GM10266 (cell line): Measurements from ENCODE around the gene RTL10.

Experiments
- DNase-seq: peaks from one replicate; pipeline ENCODE4 v3.0.0; 2012; ENCODE audit errors: extremely low spot score
- TF ChIP-seq, protein P1 (sequence below): IDR thresholded peaks from 2 replicates; pipeline ENCODE4 v1.5.1; 2012; ENCODE audit warnings: mild to moderate bottlenecking, low read depth; ENCODE audit not compliant: control insufficient read depth, insufficient read depth; ENCODE audit errors: missing control alignments

RTL10 gene

DNA sequence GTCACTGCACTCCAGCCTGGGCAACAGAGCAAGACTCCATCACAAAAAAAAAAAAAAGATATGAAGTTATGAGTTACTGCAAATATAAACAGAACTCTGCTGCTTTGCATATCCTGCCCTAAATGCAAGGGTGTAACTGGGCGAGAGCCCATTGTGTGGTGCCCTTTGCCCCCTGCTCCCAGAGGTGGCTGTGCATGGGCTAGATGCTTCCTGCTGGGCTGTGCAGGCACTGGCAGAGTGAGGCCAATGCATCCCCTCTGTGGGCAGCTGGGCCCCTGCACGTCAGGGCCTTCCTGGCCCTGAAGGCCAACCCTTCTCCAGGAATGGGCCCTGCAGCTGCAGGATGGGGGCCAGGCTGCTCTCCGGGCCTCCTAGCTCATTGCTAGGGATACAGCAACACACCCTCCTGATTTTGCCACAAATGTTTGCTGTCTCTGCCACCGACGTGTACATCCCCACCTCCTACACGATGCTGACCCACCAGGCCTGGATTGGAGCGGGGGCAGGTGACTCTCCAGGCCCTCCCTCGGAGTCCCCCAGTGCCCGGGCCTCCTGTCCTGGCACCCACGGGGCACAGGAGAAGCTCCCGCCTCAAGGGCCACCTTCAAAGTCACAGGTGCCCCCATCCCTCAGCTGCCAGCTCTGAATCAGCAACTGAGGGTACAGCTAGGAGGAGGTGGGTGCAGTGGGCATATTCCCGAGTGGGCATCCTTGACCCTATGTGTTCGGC, 46.2 kb upstream of the RTL10 start:
- no peak for DNase-seq
- TF ChIP-seq, protein P1, sequence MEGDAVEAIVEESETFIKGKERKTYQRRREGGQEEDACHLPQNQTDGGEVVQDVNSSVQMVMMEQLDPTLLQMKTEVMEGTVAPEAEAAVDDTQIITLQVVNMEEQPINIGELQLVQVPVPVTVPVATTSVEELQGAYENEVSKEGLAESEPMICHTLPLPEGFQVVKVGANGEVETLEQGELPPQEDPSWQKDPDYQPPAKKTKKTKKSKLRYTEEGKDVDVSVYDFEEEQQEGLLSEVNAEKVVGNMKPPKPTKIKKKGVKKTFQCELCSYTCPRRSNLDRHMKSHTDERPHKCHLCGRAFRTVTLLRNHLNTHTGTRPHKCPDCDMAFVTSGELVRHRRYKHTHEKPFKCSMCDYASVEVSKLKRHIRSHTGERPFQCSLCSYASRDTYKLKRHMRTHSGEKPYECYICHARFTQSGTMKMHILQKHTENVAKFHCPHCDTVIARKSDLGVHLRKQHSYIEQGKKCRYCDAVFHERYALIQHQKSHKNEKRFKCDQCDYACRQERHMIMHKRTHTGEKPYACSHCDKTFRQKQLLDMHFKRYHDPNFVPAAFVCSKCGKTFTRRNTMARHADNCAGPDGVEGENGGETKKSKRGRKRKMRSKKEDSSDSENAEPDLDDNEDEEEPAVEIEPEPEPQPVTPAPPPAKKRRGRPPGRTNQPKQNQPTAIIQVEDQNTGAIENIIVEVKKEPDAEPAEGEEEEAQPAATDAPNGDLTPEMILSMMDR = no peak

DNA sequence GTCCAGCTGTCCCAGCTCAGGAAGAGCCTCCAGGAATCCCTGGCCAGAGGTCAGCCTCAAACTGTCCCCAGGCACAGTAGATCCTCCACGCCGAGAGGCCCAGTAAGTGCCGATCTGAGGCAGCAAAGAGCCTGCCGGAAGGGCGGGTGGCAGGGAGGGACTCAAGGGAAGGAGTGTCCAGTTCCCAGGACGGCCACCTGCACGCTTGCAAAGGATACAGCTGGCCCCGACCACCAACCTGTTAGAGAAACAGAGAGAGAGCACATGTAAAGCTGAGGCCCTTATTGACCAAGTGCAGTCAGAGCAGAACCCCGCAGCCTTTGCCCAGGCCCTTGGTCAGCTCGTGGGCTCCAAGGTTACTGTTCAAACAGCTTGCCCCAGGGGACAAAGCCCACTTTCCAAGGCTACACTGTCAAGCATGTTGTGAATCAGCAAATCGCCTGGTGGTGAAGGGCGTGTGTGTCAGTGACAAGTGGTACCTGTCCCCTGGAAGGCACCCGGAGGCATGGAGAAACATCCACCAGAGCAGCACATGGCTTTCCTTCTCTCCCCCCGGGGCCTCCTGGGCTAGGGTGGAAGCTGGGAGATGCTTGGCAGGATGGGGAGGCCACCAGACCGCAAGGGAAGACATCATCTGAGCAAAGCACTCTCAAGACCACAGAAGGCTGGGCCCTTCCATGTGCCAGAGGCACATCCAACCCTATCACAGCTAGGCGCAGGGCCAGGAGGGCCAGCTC, 44.3 kb upstream of the RTL10 start:
- TF ChIP-seq, protein P1 = no peak
- no peak for DNase-seq

DNA sequence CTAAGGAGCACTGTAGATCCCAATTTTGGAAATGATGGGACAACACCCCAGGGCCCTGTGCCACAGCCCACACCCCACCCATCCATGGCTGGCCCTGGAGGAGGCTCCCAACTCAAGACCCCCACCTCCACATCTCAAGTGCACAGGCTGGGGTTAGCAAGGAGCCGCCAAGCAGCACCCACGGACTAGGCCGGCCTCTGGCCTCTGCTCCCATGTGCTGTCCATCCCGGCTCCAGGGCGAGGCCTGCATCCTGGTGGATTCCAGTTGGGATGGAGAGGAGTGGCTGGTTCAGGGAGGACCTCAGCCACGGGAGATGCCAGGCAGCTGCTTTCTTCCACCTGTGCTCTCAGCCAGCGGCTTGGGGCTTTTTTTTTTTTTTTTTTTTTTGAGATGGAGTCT, 43.5 kb upstream of the RTL10 start:
- TF ChIP-seq, protein P1 = no peak
- no peak for DNase-seq

DNA sequence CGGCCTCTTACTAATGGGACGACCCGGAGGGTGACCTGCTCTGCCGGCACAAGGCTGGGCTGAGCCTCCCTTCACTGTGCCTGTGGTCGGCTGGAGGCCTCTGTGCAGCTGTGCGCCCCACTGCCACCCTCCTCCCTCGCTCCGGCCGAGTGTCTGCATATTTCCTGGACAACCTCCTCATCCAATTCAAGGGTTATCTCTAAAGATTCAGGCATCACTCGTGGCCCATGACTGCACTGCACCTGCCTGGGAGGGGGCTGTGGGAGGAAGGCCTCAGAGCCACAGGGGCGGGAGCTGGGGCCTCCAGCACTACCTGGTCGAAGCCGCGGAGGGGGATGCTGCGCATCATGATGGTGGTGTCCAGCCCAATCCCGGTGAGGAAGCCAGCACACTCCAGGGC, 43.1 kb upstream of the RTL10 start:
- TF ChIP-seq, protein P1 = no peak
- no peak for DNase-seq

DNA sequence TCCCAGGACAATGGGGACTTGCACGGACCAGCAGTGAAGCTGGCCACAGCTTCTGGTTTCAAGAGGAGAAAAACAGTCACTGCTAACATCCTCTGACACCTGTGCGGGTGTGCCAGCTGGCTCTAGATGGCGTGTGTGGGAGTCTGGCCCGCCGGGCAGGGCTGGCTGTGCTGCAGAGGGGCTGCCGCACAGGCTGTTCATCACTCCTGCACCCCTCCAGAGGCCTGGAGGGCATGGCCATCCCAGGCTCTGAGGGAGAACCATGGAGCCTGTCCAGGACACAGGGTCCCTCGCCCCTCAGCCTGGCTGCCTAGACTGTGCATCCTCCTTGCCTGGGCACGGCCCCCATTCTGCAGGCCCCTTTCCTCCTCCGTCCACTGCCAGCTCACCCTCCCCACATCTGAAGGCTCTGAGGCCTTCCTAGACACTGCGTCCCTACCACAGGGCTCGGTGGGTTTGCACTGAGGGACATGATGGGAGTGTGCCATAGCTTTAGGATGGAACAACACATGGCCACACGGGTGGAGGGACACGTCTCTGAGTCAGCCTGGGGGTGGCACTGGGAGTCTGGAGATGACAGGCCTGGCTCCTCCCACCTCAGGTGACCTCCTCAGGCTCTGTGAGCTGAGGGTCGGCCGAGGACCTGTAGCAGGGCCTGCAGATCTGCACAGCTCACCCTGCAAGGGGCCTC, 42.1 kb upstream of the RTL10 start:
- TF ChIP-seq, protein P1 = no peak
- DNase-seq = no peak

DNA sequence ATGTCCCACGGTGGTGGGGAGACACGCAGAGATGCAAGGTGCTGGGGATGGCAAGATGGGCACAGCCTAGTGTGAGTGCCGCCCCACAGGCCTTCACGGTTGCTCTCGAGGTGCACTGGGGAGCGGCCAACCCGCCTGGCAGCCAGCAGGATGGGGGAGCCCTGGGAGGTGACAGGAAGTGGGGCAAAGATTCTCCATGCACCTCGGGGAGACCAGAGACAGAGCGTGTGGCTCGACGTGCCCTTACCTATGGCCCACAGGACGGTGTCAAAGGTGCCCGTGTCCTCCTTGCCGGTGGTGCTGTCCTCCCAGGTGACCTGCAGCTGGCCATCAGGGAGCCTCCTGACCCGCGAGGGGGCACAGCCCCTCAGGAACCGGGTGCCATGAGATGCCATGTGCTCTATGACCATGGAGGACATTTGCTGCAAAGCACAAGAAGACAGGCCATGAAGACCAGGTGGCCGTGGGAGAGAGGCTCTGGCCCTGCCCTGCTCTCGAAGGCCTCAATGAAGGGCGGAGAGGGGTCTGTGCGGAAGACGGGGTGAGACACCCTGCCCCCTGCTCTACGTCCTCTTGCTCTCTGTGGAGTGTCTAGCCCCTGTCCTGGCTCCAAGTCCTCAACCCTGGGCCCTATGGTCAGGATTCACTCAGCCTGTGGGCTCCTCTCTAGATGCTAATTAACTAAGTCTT, 40.6 kb upstream of the RTL10 start:
- TF ChIP-seq, protein P1 = no peak
- DNase-seq = no peak

DNA sequence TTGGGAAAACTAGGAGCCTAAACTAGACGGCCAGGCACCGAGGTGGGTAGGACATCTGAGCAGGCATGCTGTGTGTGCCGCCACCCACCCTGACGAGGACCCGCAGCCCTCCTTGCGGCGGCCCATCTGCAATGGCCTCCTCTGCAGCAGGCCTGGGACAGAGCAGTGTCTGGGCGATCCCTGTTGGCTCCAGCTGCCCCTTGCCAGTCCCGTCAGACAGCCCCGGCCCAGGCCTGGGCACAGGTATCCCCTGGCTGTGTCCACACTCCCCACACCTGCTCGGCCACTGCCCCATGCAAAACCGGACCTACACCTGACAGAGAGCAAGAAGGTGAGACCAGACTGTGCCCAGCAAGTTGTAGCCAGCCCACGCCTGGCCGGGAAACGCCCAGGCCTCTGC, 38.7 kb upstream of the RTL10 start:
- TF ChIP-seq, protein P1 = no peak
- DNase-seq = no peak
